ENCODE data around the gene SPOP.
"Not testable (repeated sequence)": the region's sequence is repeated elsewhere in the genome, so short reads cannot be mapped to it uniquely, and the experiment has no call there.

Gene SPOP
- total RNA-seq: 92.1 to 93.3 reads per million in 2 experiments

- DNase-seq (ENCODE audit: low read depth): peak; percentile 99
Measured at GRCh38 chr17:49677933-49678847, at the start of gene SPOP. TSS of gene SPOP (minus strand) at chr17:49678097. CDS start at chr17:49622810, 55,287 bp downstream.

GRCh38 chr17:49727380-49727779, 49.5 kb upstream of the SPOP start:
- DNase-seq (ENCODE audit: low read depth): no peak

- no peak for DNase-seq (ENCODE audit: low read depth)
Measured at GRCh38 chr17:49725452-49726130, 47.7 kb upstream of the SPOP start.

GRCh38 chr17:49724552-49724951, 46.7 kb upstream of the SPOP start:
- not testable (repeated sequence) for DNase-seq (ENCODE audit: low read depth)

- no peak for DNase-seq (ENCODE audit: low read depth)
Measured at GRCh38 chr17:49723423-49723822, 45.5 kb upstream of the SPOP start.

GRCh38 chr17:49722066-49722465, 44.2 kb upstream of the SPOP start:
- no peak for DNase-seq (ENCODE audit: low read depth)

GRCh38 chr17:49717371-49717861, 39.5 kb upstream of the SPOP start:
- no peak for DNase-seq (ENCODE audit: low read depth)

GRCh38 chr17:49716668-49717364, 38.9 kb upstream of the SPOP start:
- no peak for DNase-seq (ENCODE audit: low read depth)

- DNase-seq (ENCODE audit: low read depth): peak; percentile 36
Measured at GRCh38 chr17:49715717-49716279, 37.9 kb upstream of the SPOP start.

- no peak for DNase-seq (ENCODE audit: low read depth)
Measured at GRCh38 chr17:49715216-49715615, 37.3 kb upstream of the SPOP start.

- DNase-seq (ENCODE audit: low read depth): no peak
Measured at GRCh38 chr17:49708515-49709183, 30.8 kb upstream of the SPOP start.

GRCh38 chr17:49707608-49708514, 30.0 kb upstream of the SPOP start, which contains the start of gene SLC35B1:
TSS of gene SLC35B1 (minus strand) at chr17:49707964. CDS start at chr17:49707833, 131 bp downstream.
- peak; percentile 97 for DNase-seq (ENCODE audit: low read depth)

GRCh38 chr17:49707246-49707607, 29.3 kb upstream of the SPOP start:
- DNase-seq (ENCODE audit: low read depth): peak; percentile 36

- no peak for DNase-seq (ENCODE audit: low read depth)
Measured at GRCh38 chr17:49705254-49705653, 27.4 kb upstream of the SPOP start.

GRCh38 chr17:49703557-49704277, 25.8 kb upstream of the SPOP start:
- no peak for DNase-seq (ENCODE audit: low read depth)

- no peak for DNase-seq (ENCODE audit: low read depth)
Measured at GRCh38 chr17:49700960-49701359, 23.1 kb upstream of the SPOP start.

GRCh38 chr17:49699966-49700575, 22.2 kb upstream of the SPOP start:
- DNase-seq (ENCODE audit: low read depth): no peak

GRCh38 chr17:49698005-49698404, 20.1 kb upstream of the SPOP start:
- no peak for DNase-seq (ENCODE audit: low read depth)

GRCh38 chr17:49696233-49696761, 18.4 kb upstream of the SPOP start:
- DNase-seq (ENCODE audit: low read depth): no peak

Measured in T follicular helper cell (primary cell).